ENCODE results near the gene FBXW10B.

GRCh38 chr17:15654886-15655561 lies 35.5 kb upstream of the FBXW10B start:
- TF ChIP-seq CTCF (IDR thresholded peaks at IDR 0.05; ENCODE audit: low read depth, low read length, poor library complexity, severe bottlenecking) (no peak), EZH2phosphoT487 (IDR thresholded peaks at IDR 0.05; ENCODE audit: borderline replicate concordance, low read length) (no peak)

All from DOHH2 (cell line).